Left forelimb (tissue), 1 donor: Measurements from ENCODE around the gene ZNF471.

ENCODE experiments used
- DNase-seq: peaks from one replicate; pipeline ENCODE4 v3.0.0-alpha.2; 2018; ENCODE audit warnings: low spot score

Gene ZNF471

GRCh38 chr19:56573914-56574313 lies 66.3 kb downstream of the ZNF471 start:
- DNase-seq = no peak

DNA sequence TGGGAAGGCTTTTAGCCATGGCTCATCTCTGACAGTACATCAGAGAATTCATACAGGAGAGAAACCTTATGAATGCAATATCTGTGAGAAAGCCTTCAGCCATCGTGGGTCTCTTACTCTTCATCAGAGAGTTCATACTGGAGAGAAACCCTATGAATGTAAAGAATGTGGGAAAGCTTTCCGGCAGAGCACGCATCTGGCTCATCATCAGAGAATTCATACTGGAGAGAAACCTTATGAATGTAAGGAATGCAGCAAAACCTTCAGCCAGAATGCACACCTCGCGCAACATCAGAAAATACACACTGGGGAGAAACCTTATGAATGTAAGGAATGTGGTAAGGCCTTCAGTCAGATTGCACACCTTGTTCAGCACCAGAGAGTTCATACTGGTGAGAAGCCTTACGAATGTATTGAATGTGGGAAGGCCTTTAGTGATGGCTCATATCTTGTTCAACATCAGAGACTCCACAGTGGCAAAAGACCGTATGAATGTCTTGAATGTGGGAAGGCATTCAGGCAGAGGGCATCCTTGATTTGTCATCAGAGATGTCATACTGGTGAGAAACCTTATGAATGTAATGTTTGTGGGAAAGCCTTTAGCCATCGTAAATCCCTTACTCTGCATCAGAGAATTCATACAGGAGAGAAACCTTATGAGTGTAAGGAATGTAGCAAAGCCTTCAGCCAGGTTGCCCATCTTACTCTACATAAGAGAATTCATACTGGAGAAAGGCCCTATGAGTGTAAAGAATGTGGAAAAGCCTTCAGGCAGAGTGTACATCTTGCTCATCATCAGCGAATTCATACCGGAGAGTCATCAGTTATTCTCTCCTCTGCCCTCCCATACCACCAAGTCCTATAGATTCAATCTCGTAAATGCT lies 70.3 kb downstream of the ZNF471 start:
- DNase-seq = no peak
